B cell (primary cell): ENCODE results near the gene ZFPM1.

Source experiments
- EZH2 ChIP-seq: IDR thresholded peaks from 2 replicates; pipeline ENCODE4 v1.6.1; 2012; ENCODE audit warnings: borderline replicate concordance, low read depth, mild to moderate bottlenecking, moderate library complexity, low read length; ENCODE audit not compliant: insufficient read depth, poor library complexity, severe bottlenecking
- TF ChIP-seq, protein P1 (sequence below): fragments of 200-600 bp; IDR thresholded peaks from one replicate; pipeline ENCODE4 v1.8.0; 2022; ENCODE audit warnings: antibody characterized with exemption, mild to moderate bottlenecking

- TF ChIP-seq, protein P1, sequence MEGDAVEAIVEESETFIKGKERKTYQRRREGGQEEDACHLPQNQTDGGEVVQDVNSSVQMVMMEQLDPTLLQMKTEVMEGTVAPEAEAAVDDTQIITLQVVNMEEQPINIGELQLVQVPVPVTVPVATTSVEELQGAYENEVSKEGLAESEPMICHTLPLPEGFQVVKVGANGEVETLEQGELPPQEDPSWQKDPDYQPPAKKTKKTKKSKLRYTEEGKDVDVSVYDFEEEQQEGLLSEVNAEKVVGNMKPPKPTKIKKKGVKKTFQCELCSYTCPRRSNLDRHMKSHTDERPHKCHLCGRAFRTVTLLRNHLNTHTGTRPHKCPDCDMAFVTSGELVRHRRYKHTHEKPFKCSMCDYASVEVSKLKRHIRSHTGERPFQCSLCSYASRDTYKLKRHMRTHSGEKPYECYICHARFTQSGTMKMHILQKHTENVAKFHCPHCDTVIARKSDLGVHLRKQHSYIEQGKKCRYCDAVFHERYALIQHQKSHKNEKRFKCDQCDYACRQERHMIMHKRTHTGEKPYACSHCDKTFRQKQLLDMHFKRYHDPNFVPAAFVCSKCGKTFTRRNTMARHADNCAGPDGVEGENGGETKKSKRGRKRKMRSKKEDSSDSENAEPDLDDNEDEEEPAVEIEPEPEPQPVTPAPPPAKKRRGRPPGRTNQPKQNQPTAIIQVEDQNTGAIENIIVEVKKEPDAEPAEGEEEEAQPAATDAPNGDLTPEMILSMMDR, result no peak
- no peak for TF ChIP-seq EZH2
Measured at GRCh38 chr16:88487920-88488851, 35.1 kb downstream of the ZFPM1 start.
